ENCODE results near the gene FRMD4B. TPM values are rescaled to one million over a fixed set of nuclear protein-coding genes. Genes with fewer than 3 reads are reported as not detected.

FRMD4B gene
- total and polyA plus RNA-seq, 2 experiments from 2014 or later, result 6.4 to 12.8 TPM

- H3K4me2 ChIP-seq, result no peak overlapping the region
- no peak for DNase-seq (ENCODE audit: low spot score)
- H3K36me3 ChIP-seq (ENCODE audit: insufficient read depth), result no peaks in the 10 kb centered on the region
- H3K36me3 Mint-ChIP-seq (ENCODE audit: low read depth), result peaks cover 4% of the 10 kb centered on the region; the same call in 1 of the 3 replicates
- no peaks in the 10 kb centered on the region for H3F3A ChIP-seq (replicated peaks; ENCODE audit: low read depth)
- no peak for ATAC-seq
- no peaks in the 10 kb centered on the region for H3K4me1 ChIP-seq (ENCODE audit: insufficient read depth)
- no peak overlapping the region for H3K27ac Mint-ChIP-seq
- H2AFZ ChIP-seq, result no peak overlapping the region
- no peaks in the 10 kb centered on the region for H3K4me1 Mint-ChIP-seq
- H3K9me2 ChIP-seq (ENCODE audit: insufficient read depth), result no peaks in the 10 kb centered on the region
- no peak for TF ChIP-seq ZNF114 (CRISPR knock-in tag; IDR thresholded peaks at IDR 0.05)
- TF ChIP-seq JUNB (IDR thresholded peaks at IDR 0.05; ENCODE audit: unreplicated experiment), result no peak
- TF ChIP-seq CREB1 (CRISPR knock-in tag; IDR thresholded peaks at IDR 0.05; ENCODE audit: low read depth), result no peak
- TF ChIP-seq ZNF462 (CRISPR knock-in tag; IDR thresholded peaks at IDR 0.05), result no peak
- no peak for TF ChIP-seq POLR2AphosphoS5 (IDR thresholded peaks at IDR 0.05; ENCODE audit: low read depth)
- no peak for TF ChIP-seq STAT1 (IDR thresholded peaks at IDR 0.05; ENCODE audit: unreplicated experiment)
- no peak for TF ChIP-seq EZH2phosphoT487 (IDR thresholded peaks at IDR 0.05; ENCODE audit: unreplicated experiment)
- no peak for TF ChIP-seq EZH2 (IDR thresholded peaks at IDR 0.05; ENCODE audit: low read depth, unreplicated experiment)
- TF ChIP-seq NANOG (IDR thresholded peaks at IDR 0.05; ENCODE audit: borderline replicate concordance), result no peak
- TF ChIP-seq CTCF (conservative IDR thresholded peaks at IDR 0.05; ENCODE audit: low read depth in 2 of 2), result no peak
- TF ChIP-seq ETS1 (IDR thresholded peaks at IDR 0.05), result no peak
- no peak for TF ChIP-seq ZNF331 (CRISPR knock-in tag; IDR thresholded peaks at IDR 0.05; ENCODE audit: low read depth)
- no peak for TF ChIP-seq REST (IDR thresholded peaks at IDR 0.05; ENCODE audit: unreplicated experiment)
- H3K27me3 Mint-ChIP-seq (ENCODE audit: insufficient read depth, low read depth, poor library complexity), result no peaks in the 10 kb centered on the region
- H3K9me3 Mint-ChIP-seq, result no peaks in the 10 kb centered on the region
- H3K4me3 ChIP-seq, result no peak overlapping the region
- H3K27ac ChIP-seq (ENCODE audit: low read depth), result no peak overlapping the region
- no peak overlapping the region for H3K4me3 Mint-ChIP-seq
- H3K27me3 ChIP-seq (ENCODE audit: insufficient read depth), result no peaks in the 10 kb centered on the region
- H3K79me2 ChIP-seq (replicated peaks; ENCODE audit: insufficient read depth), result no peaks in the 10 kb centered on the region
- H4K20me1 ChIP-seq (replicated peaks; ENCODE audit: insufficient read depth), result no peaks in the 10 kb centered on the region
These were observed 171.6 kb downstream of the FRMD4B start for GRCh38 chr3:69214241-69214640.
